HS-5 (cell line): Measurements from ENCODE around the gene CHD9.
"Not testable (repeated sequence)": the region's sequence is repeated elsewhere in the genome, so short reads cannot be mapped to it uniquely, and the experiment has no call there.

Experiments used
- DNase-seq: peaks from one replicate; pipeline ENCODE4 v3.0.0-alpha.2; 2012; ENCODE audit warnings: low read depth

Gene CHD9

GRCh38 chr16:53281859-53282258 is 227.1 kb downstream of the CHD9 start:
- DNase-seq, result no peak

GRCh38 chr16:53282328-53282727 is 227.5 kb downstream of the CHD9 start:
- DNase-seq, result no peak

GRCh38 chr16:53282975-53283946 is 228.5 kb downstream of the CHD9 start:
- DNase-seq, result peak; percentile 23

- no peak for DNase-seq
These were observed 230.4 kb downstream of the CHD9 start for GRCh38 chr16:53285236-53285635.

GRCh38 chr16:53290520-53290919 is 235.7 kb downstream of the CHD9 start:
- no peak for DNase-seq

GRCh38 chr16:53291757-53292392 is 237.1 kb downstream of the CHD9 start:
- peak; percentile 23 for DNase-seq

GRCh38 chr16:53297477-53297876 is 242.7 kb downstream of the CHD9 start:
- no peak for DNase-seq

GRCh38 chr16:53304334-53304733 is 249.5 kb downstream of the CHD9 start:
- no peak for DNase-seq

GRCh38 chr16:53305743-53306142 is 251.0 kb downstream of the CHD9 start:
- no peak for DNase-seq

- DNase-seq, result no peak
These were observed 254.7 kb downstream of the CHD9 start for GRCh38 chr16:53309457-53309856.

- DNase-seq, result no peak
These were observed 266.2 kb downstream of the CHD9 start for GRCh38 chr16:53320992-53321391.

GRCh38 chr16:53323924-53324323 is 269.1 kb downstream of the CHD9 start:
- no peak for DNase-seq

GRCh38 chr16:53330991-53331390 is 276.2 kb downstream of the CHD9 start:
- DNase-seq, result not testable (repeated sequence)

- no peak for DNase-seq
These were observed 279.8 kb downstream of the CHD9 start for GRCh38 chr16:53334581-53334980.

GRCh38 chr16:53337294-53337693 is 282.5 kb downstream of the CHD9 start:
- no peak for DNase-seq

- no peak for DNase-seq
These were observed 287.0 kb downstream of the CHD9 start for GRCh38 chr16:53341792-53342191.

GRCh38 chr16:53355064-53355463 is 300.3 kb downstream of the CHD9 start:
- DNase-seq, result no peak

GRCh38 chr16:53356478-53357207 is 301.9 kb downstream of the CHD9 start:
- no peak for DNase-seq

- DNase-seq, result no peak
These were observed 302.4 kb downstream of the CHD9 start for GRCh38 chr16:53357208-53357586.

GRCh38 chr16:53357955-53358354 is 303.2 kb downstream of the CHD9 start:
- no peak for DNase-seq

GRCh38 chr16:53358884-53359283 is 304.1 kb downstream of the CHD9 start:
- no peak for DNase-seq

GRCh38 chr16:53369921-53370320 is 315.1 kb downstream of the CHD9 start:
- no peak for DNase-seq

GRCh38 chr16:53370827-53371226 is 316.0 kb downstream of the CHD9 start:
- no peak for DNase-seq
